Pulmonary artery endothelial cell (primary cell): Measurements from ENCODE around the gene SAMHD1. TPM values are rescaled to one million over a fixed set of nuclear protein-coding genes. Genes with fewer than 3 reads are reported as not detected.
A peak's percentile ranks its signal among the peaks of the same experiment; 100 is the strongest.
"Not testable (repeated sequence)": the region's sequence is repeated elsewhere in the genome, so short reads cannot be mapped to it uniquely, and the experiment has no call there.

ENCODE experiments used
- DNase-seq: peaks from one replicate; pipeline ENCODE4 v3.0.0-alpha.2; 2011; ENCODE audit warnings: low read depth, low spot score
- total RNA-seq: library from RNA; depleted of rRNA; stranded (reverse); fragments of >200 nt; gene quantifications from 2 replicates; pipeline ENCODE4 v1.2.3, GENCODE V29; 2014

SAMHD1 gene
- 19.9 and 32.0 TPM in 2 replicates for total RNA-seq

- DNase-seq: peak; percentile 93
Observed at GRCh38 chr20:36951198-36951978, at the start of gene SAMHD1. SAMHD1 (minus strand) TSS chr20:36951708; CDS start chr20:36951643, 65 bp downstream.

DNA sequence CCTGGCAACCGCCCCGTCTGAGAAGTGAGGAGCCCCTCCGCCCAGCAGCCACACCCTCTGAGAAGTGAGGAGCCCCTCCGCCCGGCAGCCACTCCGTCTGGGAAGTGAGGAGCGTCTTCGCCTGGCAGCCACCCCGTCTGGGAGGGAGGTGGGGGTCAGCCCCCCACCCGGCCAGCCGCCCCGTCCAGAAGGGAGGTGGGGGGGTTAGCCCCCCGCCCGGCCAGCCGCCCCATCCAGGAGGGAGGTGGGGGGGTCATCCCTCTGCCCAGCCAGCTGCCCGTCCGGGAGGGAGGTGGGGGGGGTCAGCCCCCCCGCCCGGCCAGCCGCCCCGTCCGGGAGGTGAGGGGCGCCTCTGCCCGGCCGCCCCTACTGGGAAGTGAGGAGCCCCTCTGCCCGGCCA, 48.7 kb upstream of the SAMHD1 start:
- DNase-seq: not testable (repeated sequence)

GRCh38 chr20:36998652-36999051, 47.1 kb upstream of the SAMHD1 start:
- DNase-seq: no peak

GRCh38 chr20:36997121-36997520, 45.6 kb upstream of the SAMHD1 start:
- no peak for DNase-seq

DNA sequence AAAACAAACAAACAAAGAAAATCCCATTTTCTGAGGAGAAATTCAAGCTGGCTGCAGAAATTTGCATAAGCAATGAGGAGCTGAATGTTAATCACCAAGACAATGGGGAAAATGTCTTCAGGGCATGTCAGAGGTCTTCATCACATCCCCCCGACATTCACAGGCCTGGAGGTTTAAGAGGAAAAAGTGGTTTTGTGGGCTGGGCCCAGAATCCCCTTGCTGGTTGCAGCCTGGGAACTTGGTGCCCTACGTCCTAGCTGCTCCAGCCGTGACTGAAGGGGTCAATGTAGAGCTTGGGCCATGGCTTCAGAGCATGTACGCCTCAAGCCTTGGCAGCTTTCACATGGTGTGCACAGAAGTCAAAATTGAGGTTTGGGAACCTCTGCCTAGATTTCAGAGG, 42.7 kb upstream of the SAMHD1 start:
- not testable (repeated sequence) for DNase-seq

DNA sequence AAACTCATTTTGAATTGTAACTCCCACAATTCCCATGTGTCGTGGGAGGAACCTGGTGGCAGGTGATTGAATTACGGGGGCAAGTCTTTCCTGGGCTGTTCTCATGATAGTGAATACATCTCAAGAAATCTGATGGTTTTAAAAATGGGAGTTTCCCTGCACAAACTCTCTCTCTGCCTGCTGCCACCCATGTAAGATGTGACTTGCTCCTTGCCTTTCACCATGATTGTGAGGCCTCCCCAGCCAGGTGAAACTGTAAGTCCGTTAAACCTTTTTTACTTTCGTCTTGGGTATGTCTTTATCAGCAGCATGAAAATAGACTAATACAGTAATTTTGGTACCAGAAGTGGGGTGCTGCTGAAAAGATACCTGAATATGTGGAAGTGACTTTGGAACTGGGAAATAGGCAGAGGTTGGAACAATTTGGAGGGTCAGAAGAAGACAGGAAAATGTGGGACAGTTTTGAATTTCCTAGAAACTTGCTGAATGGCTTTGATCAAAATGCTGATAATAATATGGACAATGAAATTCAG, 41.4 kb upstream of the SAMHD1 start:
- DNase-seq: no peak

- no peak for DNase-seq
Observed at GRCh38 chr20:36991703-36992102, 40.2 kb upstream of the SAMHD1 start.

- no peak for DNase-seq
Observed at GRCh38 chr20:36989797-36990196, 38.3 kb upstream of the SAMHD1 start.

GRCh38 chr20:36988494-36988966, 37.0 kb upstream of the SAMHD1 start:
- peak; percentile 57 for DNase-seq

GRCh38 chr20:36984257-36984638, 32.7 kb upstream of the SAMHD1 start:
- DNase-seq: no peak

- no peak for DNase-seq
Observed at GRCh38 chr20:36975099-36975818, 23.8 kb upstream of the SAMHD1 start.

DNA sequence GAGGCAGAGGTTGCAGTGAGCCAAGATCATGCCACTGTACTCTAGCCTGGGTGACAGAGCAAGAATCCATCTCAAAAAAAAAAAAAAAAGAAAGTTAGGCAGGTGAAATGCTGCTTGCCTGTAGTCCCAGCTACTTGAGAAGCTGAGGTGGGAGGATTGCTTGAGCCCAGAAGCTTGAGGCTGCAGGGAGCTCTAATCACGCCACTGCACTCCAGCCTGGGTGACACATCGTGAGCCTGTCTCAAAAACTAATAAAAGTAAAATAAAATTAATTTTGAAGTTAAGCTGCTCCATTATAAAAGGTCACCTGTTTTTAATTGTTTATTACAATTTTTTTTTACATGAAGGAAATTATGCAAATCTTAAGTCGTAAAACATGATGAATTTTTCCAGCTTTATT, 23.2 kb upstream of the SAMHD1 start:
- DNase-seq: no peak

DNA sequence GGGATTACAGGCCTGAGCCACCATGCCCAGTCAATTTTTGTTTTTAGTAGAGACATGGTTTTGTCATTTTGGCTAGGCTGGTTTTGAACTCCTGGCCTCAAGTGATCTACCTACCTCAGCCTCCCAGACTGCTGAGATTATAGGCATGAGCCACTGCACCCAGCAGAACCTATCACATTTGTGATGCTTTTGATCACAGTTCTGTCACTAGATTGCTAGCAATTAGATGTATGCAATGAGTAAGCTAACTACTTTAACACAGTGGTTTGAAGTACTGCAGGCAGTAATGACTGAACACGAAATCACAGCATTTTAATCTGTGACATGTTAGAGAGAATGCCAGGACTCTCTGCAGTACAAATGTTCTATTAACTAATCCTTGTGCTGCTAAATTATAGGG, 19.6 kb upstream of the SAMHD1 start:
- no peak for DNase-seq

GRCh38 chr20:36969478-36970186, 18.1 kb upstream of the SAMHD1 start:
- no peak for DNase-seq

- DNase-seq: no peak
Observed at GRCh38 chr20:36969051-36969450, 17.5 kb upstream of the SAMHD1 start.

GRCh38 chr20:36967636-36968035, 16.1 kb upstream of the SAMHD1 start:
- no peak for DNase-seq

DNA sequence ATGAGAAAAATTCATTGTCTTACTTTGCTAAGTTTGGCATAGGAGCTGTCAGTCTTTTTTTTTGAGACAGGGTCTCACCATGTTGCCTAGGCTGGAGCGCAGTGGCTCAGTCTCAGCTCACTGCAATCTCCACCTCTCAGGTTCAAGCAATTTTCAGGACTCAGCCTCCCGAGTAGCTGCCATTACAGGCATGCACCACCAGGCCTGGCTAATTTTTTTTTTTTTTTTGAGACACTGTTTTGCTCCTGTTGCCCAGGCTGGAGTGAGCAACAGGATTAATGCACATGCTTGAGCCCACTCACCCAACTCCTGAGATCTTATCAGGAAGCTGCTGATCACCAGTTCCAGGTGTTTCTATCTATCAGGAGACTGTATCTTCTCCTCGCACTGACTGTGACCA, 15.5 kb upstream of the SAMHD1 start:
- DNase-seq: not testable (repeated sequence)

- not testable (repeated sequence) for DNase-seq
Observed at GRCh38 chr20:36962354-36962941, 10.9 kb upstream of the SAMHD1 start.

DNA sequence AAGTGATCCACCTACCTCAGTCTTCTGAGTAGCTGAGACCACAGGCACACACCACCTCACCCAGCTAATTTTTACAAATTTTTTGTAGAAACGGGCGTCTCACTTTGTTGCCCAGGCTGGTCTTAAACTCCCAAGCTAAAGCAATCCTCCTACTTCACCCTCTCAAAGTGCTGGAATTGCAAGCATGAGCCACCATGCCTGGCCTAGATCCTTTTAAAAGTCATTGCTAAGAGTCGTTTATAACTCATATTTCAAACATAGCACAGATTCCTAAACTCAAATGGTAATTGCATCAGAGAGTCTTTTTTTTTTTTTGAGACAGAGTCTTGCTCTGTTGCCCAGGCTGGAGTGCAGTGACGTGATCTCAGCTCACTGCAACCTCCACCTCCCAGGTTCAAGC, 7.7 kb upstream of the SAMHD1 start:
- DNase-seq: no peak

- no peak for DNase-seq
Observed at GRCh38 chr20:36957875-36958667, 6.6 kb upstream of the SAMHD1 start.

GRCh38 chr20:36956674-36957073, 5.2 kb upstream of the SAMHD1 start:
- DNase-seq: no peak
